ENCODE results near the gene SH3YL1.

The SH3YL1 gene

GRCh38 chr2:258933-259332 lies 4.9 kb downstream of the SH3YL1 start:
- DNase-seq (ENCODE audit: low read depth) = no peak

- DNase-seq (ENCODE audit: low read depth) = no peak
These were observed 6.0 kb downstream of the SH3YL1 start for GRCh38 chr2:257842-258241.

GRCh38 chr2:257429-257828 lies 6.4 kb downstream of the SH3YL1 start:
- no peak for DNase-seq (ENCODE audit: low read depth)

GRCh38 chr2:256094-256493 lies 7.7 kb downstream of the SH3YL1 start:
- DNase-seq (ENCODE audit: low read depth) = no peak

GRCh38 chr2:255195-255594 lies 8.6 kb downstream of the SH3YL1 start:
- no peak for DNase-seq (ENCODE audit: low read depth)

- DNase-seq (ENCODE audit: low read depth) = no peak
These were observed 9.6 kb downstream of the SH3YL1 start for GRCh38 chr2:254241-254640.

GRCh38 chr2:253202-253638 lies 10.6 kb downstream of the SH3YL1 start:
- no peak for DNase-seq (ENCODE audit: low read depth)

- no peak for DNase-seq (ENCODE audit: low read depth)
These were observed 11.7 kb downstream of the SH3YL1 start for GRCh38 chr2:252001-252602.

GRCh38 chr2:249538-250042 lies 14.2 kb downstream of the SH3YL1 start:
- DNase-seq (ENCODE audit: low read depth) = no peak

- no peak for DNase-seq (ENCODE audit: low read depth)
These were observed 15.1 kb downstream of the SH3YL1 start for GRCh38 chr2:248724-249123.

- DNase-seq (ENCODE audit: low read depth) = no peak
These were observed 17.2 kb downstream of the SH3YL1 start for GRCh38 chr2:246489-247144.

GRCh38 chr2:244547-244946 lies 19.3 kb downstream of the SH3YL1 start:
- DNase-seq (ENCODE audit: low read depth) = no peak

GRCh38 chr2:238869-239268 lies 25.0 kb downstream of the SH3YL1 start:
- DNase-seq (ENCODE audit: low read depth) = no peak

- DNase-seq (ENCODE audit: low read depth) = no peak
These were observed 25.4 kb downstream of the SH3YL1 start for GRCh38 chr2:238431-238830.

- DNase-seq (ENCODE audit: low read depth) = no peak
These were observed 26.0 kb downstream of the SH3YL1 start for GRCh38 chr2:237878-238277.

- no peak for DNase-seq (ENCODE audit: low read depth)
These were observed 26.8 kb downstream of the SH3YL1 start for GRCh38 chr2:236993-237539.

GRCh38 chr2:234421-234820 lies 29.4 kb downstream of the SH3YL1 start:
- no peak for DNase-seq (ENCODE audit: low read depth)

GRCh38 chr2:233030-233429 lies 30.8 kb downstream of the SH3YL1 start:
- DNase-seq (ENCODE audit: low read depth) = no peak

GRCh38 chr2:231521-232185 lies 32.2 kb downstream of the SH3YL1 start:
- no peak for DNase-seq (ENCODE audit: low read depth)

GRCh38 chr2:228518-229278 lies 35.1 kb downstream of the SH3YL1 start:
- DNase-seq (ENCODE audit: low read depth) = no peak

GRCh38 chr2:228115-228514 lies 35.7 kb downstream of the SH3YL1 start:
- no peak for DNase-seq (ENCODE audit: low read depth)
